Measurements from ENCODE around the gene ZNF524. TPM values are rescaled to one million over a fixed set of nuclear protein-coding genes. Genes with fewer than 3 reads are reported as not detected.

Gene ZNF524
- polyA plus RNA-seq, 1 experiment, result 2.6 TPM

DNA sequence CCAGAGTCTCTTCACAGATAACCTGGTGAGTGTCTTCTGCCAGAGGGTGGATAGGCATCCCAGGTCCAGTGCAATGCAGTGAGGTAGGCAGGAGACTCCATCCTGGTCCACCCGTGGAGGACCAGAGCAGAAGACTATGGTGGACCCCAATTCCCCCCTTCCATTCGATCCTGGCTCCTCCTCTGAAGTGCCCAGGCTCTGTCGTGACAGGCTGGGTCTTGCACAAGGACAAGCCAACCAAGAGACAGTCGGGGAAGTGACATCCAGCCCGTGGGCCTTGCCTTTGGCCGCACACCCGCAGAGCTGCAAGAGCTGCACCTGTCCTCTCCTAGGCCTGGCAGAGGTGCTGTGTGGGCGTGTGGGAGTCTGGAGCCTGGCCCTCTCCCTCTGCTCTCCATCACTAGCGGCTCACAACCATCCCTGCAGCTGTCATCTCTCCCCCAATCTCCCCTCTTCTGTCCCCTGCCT is 21.2 kb downstream of the ZNF524 start:
- POLR2A ChIA-PET, result interaction anchor here (1.3 kb wide), 1 partner anchor 22 kb away, joined by 6 read pairs; the partner anchor contains the start of gene FIZ1
- H3K4me3 ChIP-seq (ENCODE audit: low read depth, low read length), result no peak overlapping the region
- no peak overlapping the region for H3K27ac ChIP-seq (ENCODE audit: low read depth, low read length)
- TF ChIP-seq CTCF (IDR thresholded peaks at IDR 0.05; ENCODE audit: low read depth, low read length), result no peak
- no peak for DNase-seq (ENCODE audit: low read depth, low spot score)
- CTCF ChIA-PET, result interaction anchor here (1.2 to 1.3 kb wide), 2 partner anchors 105 to 154 kb away, joined by 3 to 5 read pairs; no protein-coding TSS in a partner anchor
- no peaks in the 10 kb centered on the region for H3K27me3 ChIP-seq (ENCODE audit: control insufficient read depth, insufficient read depth, low read length)
- peaks cover 4% of the 10 kb centered on the region; the same call in 1 of the 2 replicates for H3K9me3 ChIP-seq (ENCODE audit: control insufficient read depth, insufficient read depth, low read length)

DNA sequence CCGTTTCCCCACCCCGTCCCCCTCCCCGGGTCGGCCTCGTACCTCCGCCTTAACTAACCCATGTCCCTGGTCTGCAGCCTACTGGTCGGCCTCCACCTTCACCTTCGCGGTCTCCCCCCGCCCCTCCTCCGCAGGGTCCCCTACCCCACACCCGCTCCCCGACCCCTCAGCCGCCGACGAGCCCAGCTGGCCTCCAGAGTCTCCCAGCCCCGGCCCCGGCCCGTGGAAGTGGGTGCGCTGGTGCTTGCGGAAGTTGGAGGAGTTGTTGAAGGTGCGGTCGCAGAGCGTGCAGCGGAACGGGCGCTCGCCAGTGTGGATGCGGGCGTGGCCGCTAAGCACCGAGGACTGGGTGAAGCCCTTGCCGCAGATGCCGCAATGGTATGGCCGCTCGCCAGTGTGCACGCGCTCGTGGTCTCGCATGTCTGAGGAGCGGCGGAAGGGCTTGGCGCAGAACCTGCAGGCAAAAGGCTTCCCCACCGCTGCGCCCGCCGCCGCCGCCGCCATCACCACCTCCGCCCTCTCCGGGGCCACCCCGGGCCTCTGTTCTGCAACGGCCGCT is 21.7 kb downstream of the ZNF524 start:
- Histone ChIP-seq H3K9me3 (ENCODE audit: control insufficient read depth, insufficient read depth, low read length) (no peaks in the 10 kb centered on the region; the same call in 1 of the 2 replicates), H3K27me3 (ENCODE audit: control insufficient read depth, insufficient read depth, low read length) (no peaks in the 10 kb centered on the region), H3K4me3 (ENCODE audit: low read depth, low read length) (no peak overlapping the region), H3K27ac (ENCODE audit: low read depth, low read length) (no peak overlapping the region)
- POLR2A ChIA-PET, result no interaction called here
- CTCF ChIA-PET, result no interaction called here
- no peak for DNase-seq (ENCODE audit: low read depth, low spot score)
- no peak for TF ChIP-seq CTCF (IDR thresholded peaks at IDR 0.05; ENCODE audit: low read depth, low read length)

DNA sequence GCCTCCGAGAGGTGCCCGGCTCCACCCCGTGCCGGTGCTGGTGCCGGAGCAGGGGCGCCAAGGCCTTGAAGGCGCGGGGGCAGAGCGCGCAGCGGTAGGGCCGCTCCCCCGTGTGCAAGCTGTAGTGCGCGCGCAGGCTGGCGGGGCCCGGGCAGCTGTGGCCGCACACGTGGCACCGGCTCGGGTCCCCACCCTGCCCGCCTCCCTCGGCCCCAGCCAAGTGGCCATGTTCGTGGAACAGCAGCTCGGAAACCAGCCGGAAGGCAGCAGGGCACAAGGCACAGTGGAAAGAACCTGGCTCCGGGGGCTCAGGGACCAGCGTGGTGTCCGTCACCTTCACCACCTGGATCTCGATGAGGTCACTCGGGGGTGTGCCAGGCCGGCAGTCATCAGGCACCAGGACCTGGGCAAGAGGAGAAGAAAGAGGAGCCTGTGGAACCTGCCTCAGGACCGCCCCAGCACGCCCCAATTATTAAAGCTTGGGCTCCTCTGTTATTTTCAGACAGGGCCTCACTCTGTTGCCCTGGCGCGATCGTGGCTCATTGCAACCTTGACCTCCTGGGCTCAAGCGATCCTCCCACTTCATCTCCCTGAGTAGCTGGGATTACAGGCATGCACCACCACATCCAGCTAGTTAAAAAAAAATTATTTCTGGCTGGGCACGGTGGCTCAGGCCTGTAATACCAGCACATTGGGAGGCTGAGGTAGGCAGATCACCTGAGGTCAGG is 22.3 kb downstream of the ZNF524 start:
- no peaks in the 10 kb centered on the region for H3K27me3 ChIP-seq (ENCODE audit: control insufficient read depth, insufficient read depth, low read length)
- no peak for TF ChIP-seq CTCF (IDR thresholded peaks at IDR 0.05; ENCODE audit: low read depth, low read length)
- H3K4me3 ChIP-seq (ENCODE audit: low read depth, low read length), result no peak overlapping the region
- CTCF ChIA-PET, result interaction anchor here (2.7 to 3.2 kb wide), 2 partner anchors 11 to 16 kb away, joined by 14 to 17 read pairs; no protein-coding TSS in a partner anchor
- no peak overlapping the region for H3K27ac ChIP-seq (ENCODE audit: low read depth, low read length)
- no peak for DNase-seq (ENCODE audit: low read depth, low spot score)
- POLR2A ChIA-PET, result no interaction called here
- H3K9me3 ChIP-seq (ENCODE audit: control insufficient read depth, insufficient read depth, low read length), result no peaks in the 10 kb centered on the region; the same call in 1 of the 2 replicates

GRCh38 chr19:55623130-55623529 is 23.0 kb downstream of the ZNF524 start:
- TF ChIP-seq CTCF (IDR thresholded peaks at IDR 0.05; ENCODE audit: low read depth, low read length), result no peak
- Histone ChIP-seq H3K4me3 (ENCODE audit: low read depth, low read length) (no peak overlapping the region), H3K27me3 (ENCODE audit: control insufficient read depth, insufficient read depth, low read length) (no peaks in the 10 kb centered on the region), H3K9me3 (ENCODE audit: control insufficient read depth, insufficient read depth, low read length) (no peaks in the 10 kb centered on the region; the same call in 1 of the 2 replicates), H3K27ac (ENCODE audit: low read depth, low read length) (no peak overlapping the region)
- ChIA-PET CTCF (interaction anchor here (1.5 to 3.2 kb wide), 4 partner anchors 10 to 483 kb away, joined by 3 to 17 read pairs (median 13); no protein-coding TSS in a partner anchor), POLR2A (no interaction called here)
- DNase-seq (ENCODE audit: low read depth, low spot score), result no peak

GRCh38 chr19:55623561-55623960 is 23.5 kb downstream of the ZNF524 start:
- no peak for DNase-seq (ENCODE audit: low read depth, low spot score)
- Histone ChIP-seq H3K9me3 (ENCODE audit: control insufficient read depth, insufficient read depth, low read length) (no peaks in the 10 kb centered on the region; the same call in 1 of the 2 replicates), H3K4me3 (ENCODE audit: low read depth, low read length) (peak overlapping the region; percentile 36; the same call in 1 of the 2 replicates), H3K27ac (ENCODE audit: low read depth, low read length) (no peak overlapping the region), H3K27me3 (ENCODE audit: control insufficient read depth, insufficient read depth, low read length) (no peaks in the 10 kb centered on the region)
- TF ChIP-seq CTCF (IDR thresholded peaks at IDR 0.05; ENCODE audit: low read depth, low read length), result no peak
- CTCF ChIA-PET, result interaction anchor here (0.8 to 3.2 kb wide), 5 partner anchors 9 to 483 kb away, joined by 3 to 17 read pairs (median 12); no protein-coding TSS in a partner anchor
- POLR2A ChIA-PET, result interaction anchor here (1.2 to 1.3 kb wide), 2 partner anchors 10 to 31 kb away, joined by 3 read pairs; partner anchors contain the start of gene U2AF2

All from AG04450 (cell line).